Activated naive CD4-positive, alpha-beta T cell treated with anti-CD3 and anti-CD28 coated beads, Interleukin-2, amount 50 U/mL, for 72 hours (primary cell): ENCODE data around the gene DSC3. TPM values are rescaled to one million over a fixed set of nuclear protein-coding genes. Genes with fewer than 3 reads are reported as not detected.
"Not testable (repeated sequence)": the region's sequence is repeated elsewhere in the genome, so short reads cannot be mapped to it uniquely, and the experiment has no call there.

Experiments
- ATAC-seq, 2 donors: fragments of 150-1000 bp; cut with Tn5 transposase; 2 replicates each; pipeline ENCODE4 v1.10.0; 2021; ENCODE audit warnings: mild to moderate bottlenecking in 2 of 2, moderate library complexity in 2 of 2
- DNase-seq, 2 donors: peaks; one replicate each; pipeline ENCODE4 v3.0.0; 2021 to 2022; ENCODE audit warnings: low spot score in 2 of 2
- H3K27ac Mint-ChIP-seq, 2 donors: one replicate each; pipeline ENCODE4 v1.8.0; 2022; ENCODE audit warnings: mild to moderate bottlenecking in 2 of 2, mixed read lengths in 2 of 2
- H3K36me3 Mint-ChIP-seq, 2 donors: one replicate each; pipeline ENCODE4 v1.8.0; 2022; ENCODE audit warnings: mixed read lengths in 2 of 2
- H3K9me3 Mint-ChIP-seq, 2 donors: one replicate each; pipeline ENCODE4 v1.8.0; 2022; ENCODE audit warnings: mixed read lengths in 2 of 2
- total RNA-seq, 2 donors: library from RNA; stranded (reverse); gene quantifications; one replicate each; pipeline ENCODE4 v1.2.3, GENCODE V29; 2022

DSC3 gene
- total RNA-seq, 2 donors from 2014 or later, result not detected

- ATAC-seq (no peak), DNase-seq (no peak)
- Mint-ChIP-seq H3K27ac (no peak overlapping the region), H3K9me3 (peaks cover 21 to 24% of the 10 kb centered on the region in 2 donors), H3K36me3 (peaks cover 5 to 19% of the 10 kb centered on the region in 2 donors)
These were observed 5.7 kb upstream of the DSC3 start for GRCh38 chr18:31048216-31048615.

DNA sequence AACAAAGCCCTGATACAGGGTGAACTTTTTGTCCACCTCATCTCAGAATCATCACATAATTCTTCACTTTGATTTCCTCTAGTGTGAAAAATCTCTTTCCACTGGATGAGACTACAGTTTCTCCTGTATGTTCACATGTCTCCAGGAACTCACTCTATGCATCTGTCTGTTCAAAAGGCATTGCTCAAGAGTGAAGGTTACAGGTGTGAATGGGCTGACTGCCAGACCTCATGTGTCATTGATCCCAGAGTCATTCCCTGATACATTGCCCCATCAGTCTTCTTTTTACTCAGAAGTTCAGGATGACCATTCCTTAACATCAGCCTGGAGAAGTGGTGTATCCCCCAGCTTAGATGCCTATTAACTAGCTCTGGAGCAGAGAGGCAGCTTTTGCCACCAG lies 4.4 kb upstream of the DSC3 start:
- ATAC-seq (no peak), DNase-seq (no peak)
- peaks cover 12 to 19% of the 10 kb centered on the region in 2 donors for H3K36me3 Mint-ChIP-seq
- H3K9me3 Mint-ChIP-seq, result peaks cover 9 to 18% of the 10 kb centered on the region in 2 donors
- no peak overlapping the region for H3K27ac Mint-ChIP-seq

DNA sequence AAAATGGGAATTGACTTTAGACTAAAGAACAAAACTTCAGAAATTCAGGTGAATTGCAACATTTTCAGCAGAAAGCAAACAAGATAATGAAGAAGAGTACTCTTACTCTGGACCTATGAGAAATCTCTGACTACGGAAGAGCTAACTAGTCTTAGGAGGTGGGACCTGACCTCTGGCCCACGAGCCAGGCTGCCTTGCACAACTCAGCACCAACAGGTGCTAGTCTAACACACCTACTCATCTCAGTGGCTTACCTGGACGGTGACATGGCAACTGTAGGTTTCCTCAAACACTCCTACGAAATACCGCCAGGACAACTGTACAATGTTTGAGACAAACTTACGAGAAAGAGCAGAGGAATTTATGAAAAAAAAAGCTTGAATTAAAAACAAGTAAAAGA lies 3.1 kb upstream of the DSC3 start:
- H3K9me3 Mint-ChIP-seq, result peaks cover 9 to 18% of the 10 kb centered on the region in 2 donors

GRCh38 chr18:31044926-31045325 lies 2.4 kb upstream of the DSC3 start:
- H3K36me3 Mint-ChIP-seq, result peaks cover 22 to 29% of the 10 kb centered on the region in 2 donors

More for the DNA sequence above, 3.1 kb upstream of the DSC3 start:
- Mint-ChIP-seq H3K36me3 (peaks cover 22 to 29% of the 10 kb centered on the region in 2 donors), H3K27ac (no peak overlapping the region)
- no peak for DNase-seq
- no peak for ATAC-seq

GRCh38 chr18:31043709-31044108 lies 1.2 kb upstream of the DSC3 start:
- Mint-ChIP-seq H3K27ac (no peak overlapping the region), H3K9me3 (peaks cover 9 to 18% of the 10 kb centered on the region in 2 donors), H3K36me3 (peaks cover 22 to 29% of the 10 kb centered on the region in 2 donors)
- ATAC-seq (no peak), DNase-seq (no peak)

More at GRCh38 chr18:31044926-31045325, 2.4 kb upstream of the DSC3 start:
- no peak for DNase-seq
- H3K9me3 Mint-ChIP-seq, result peaks cover 9 to 18% of the 10 kb centered on the region in 2 donors
- no peak for ATAC-seq
- H3K27ac Mint-ChIP-seq, result no peak overlapping the region

- no peak overlapping the region for H3K27ac Mint-ChIP-seq
- no peak for ATAC-seq
These were observed 497 bp downstream of the DSC3 start for GRCh38 chr18:31042084-31042405.

GRCh38 chr18:31041271-31042083 lies 1.1 kb downstream of the DSC3 start:
- Mint-ChIP-seq H3K36me3 (peaks cover 22 to 29% of the 10 kb centered on the region in 2 donors), H3K9me3 (peaks cover 9 to 14% of the 10 kb centered on the region in 2 donors), H3K27ac (no peak overlapping the region)
- ATAC-seq (no peak), DNase-seq (no peak)

More at GRCh38 chr18:31042084-31042405, 497 bp downstream of the DSC3 start:
- peaks cover 9 to 18% of the 10 kb centered on the region in 2 donors for H3K9me3 Mint-ChIP-seq
- DNase-seq, result no peak
- peaks cover 22 to 29% of the 10 kb centered on the region in 2 donors for H3K36me3 Mint-ChIP-seq

GRCh38 chr18:31040686-31041270 lies 1.8 kb downstream of the DSC3 start:
- ATAC-seq, result no peak

GRCh38 chr18:31039426-31039825 lies 3.1 kb downstream of the DSC3 start:
- peaks cover 22 to 29% of the 10 kb centered on the region in 2 donors for H3K36me3 Mint-ChIP-seq
- H3K27ac Mint-ChIP-seq, result no peak overlapping the region
- peaks cover 5 to 9% of the 10 kb centered on the region in 2 donors for H3K9me3 Mint-ChIP-seq
- no peak for DNase-seq
- ATAC-seq, result no peak

More at GRCh38 chr18:31040686-31041270, 1.8 kb downstream of the DSC3 start:
- H3K36me3 Mint-ChIP-seq, result peaks cover 22 to 29% of the 10 kb centered on the region in 2 donors
- peaks cover 9 to 10% of the 10 kb centered on the region in 2 donors for H3K9me3 Mint-ChIP-seq
- no peak overlapping the region for H3K27ac Mint-ChIP-seq
- DNase-seq, result no peak

DNA sequence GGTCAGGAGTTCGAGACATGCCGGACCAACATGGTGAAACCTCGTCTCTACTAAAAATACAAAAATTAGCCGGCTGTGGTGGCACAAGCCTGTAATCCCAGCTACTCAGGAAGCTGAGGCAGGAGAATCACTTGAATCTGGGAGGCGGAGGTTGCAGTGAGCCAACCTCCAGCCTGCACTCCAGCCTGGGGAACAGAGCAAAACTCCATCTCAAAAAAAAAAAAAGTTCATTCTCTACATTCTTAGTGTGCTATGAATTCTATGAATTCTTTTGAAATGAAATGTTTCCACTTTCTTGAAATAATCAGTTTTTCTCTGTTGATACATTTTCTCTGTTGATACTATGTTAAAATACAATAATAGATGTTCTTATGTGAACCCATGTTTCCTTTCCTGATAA lies 4.9 kb downstream of the DSC3 start:
- not testable (repeated sequence) for DNase-seq, ATAC-seq, H3K9me3 Mint-ChIP-seq, H3K27ac Mint-ChIP-seq
- peaks cover 15% of the 10 kb centered on the region in 2 donors for H3K36me3 Mint-ChIP-seq

GRCh38 chr18:31034541-31034940 lies 8.0 kb downstream of the DSC3 start:
- H3K36me3 Mint-ChIP-seq, result no peaks in the 10 kb centered on the region
- ATAC-seq, result no peak
- H3K27ac Mint-ChIP-seq, result no peak overlapping the region
- no peak for DNase-seq
- H3K9me3 Mint-ChIP-seq, result no peaks in the 10 kb centered on the region

GRCh38 chr18:31030574-31031278 lies 11.8 kb downstream of the DSC3 start:
- no peak for ATAC-seq
- H3K27ac Mint-ChIP-seq, result no peak overlapping the region
- DNase-seq, result no peak
- peaks cover 0 to 7% of the 10 kb centered on the region in 2 donors for H3K9me3 Mint-ChIP-seq
- H3K36me3 Mint-ChIP-seq, result no peaks in the 10 kb centered on the region

DNA sequence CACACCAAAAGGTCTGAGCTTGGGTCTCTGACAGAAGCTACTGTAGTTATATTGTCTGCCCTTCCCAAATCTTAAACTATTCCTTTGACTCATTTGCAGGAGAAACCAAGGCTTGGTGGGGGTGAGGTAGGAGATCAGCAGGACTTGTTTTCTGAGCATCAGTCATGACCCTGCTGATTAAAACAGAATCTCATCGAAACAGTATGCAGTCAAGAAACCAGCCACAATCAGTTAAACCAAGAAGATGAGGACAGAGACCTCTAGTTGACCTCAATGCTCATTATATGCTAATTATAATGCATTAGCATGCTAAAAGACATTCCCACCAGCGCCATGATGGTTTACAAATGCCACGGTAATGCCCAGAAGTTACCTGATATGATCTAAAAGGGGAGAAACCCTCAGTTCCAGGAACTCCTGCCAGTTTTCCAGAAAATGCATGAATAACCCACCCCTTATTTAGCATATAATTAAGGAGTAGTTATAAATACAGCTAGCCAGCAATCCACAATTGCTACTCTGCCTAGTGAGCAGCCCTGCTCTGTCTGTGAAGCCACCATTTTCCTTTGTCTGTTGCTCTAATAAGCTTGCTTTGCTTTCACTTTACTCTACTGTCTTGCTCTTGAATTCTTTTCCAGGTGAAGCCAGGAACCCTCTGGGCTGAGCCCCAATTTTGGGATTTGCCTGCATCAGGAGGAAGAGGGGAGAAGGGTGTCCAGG lies 26.7 kb downstream of the DSC3 start:
- ATAC-seq, result no peak
- DNase-seq, result no peak
- H3K36me3 Mint-ChIP-seq, result no peaks in the 10 kb centered on the region
- H3K9me3 Mint-ChIP-seq, result peaks cover 10 to 14% of the 10 kb centered on the region in 2 donors
- no peak overlapping the region for H3K27ac Mint-ChIP-seq

- not testable (repeated sequence) for H3K36me3 Mint-ChIP-seq, DNase-seq, H3K9me3 Mint-ChIP-seq, H3K27ac Mint-ChIP-seq, ATAC-seq
These were observed 31.1 kb downstream of the DSC3 start for GRCh38 chr18:31011455-31011854.

- no peak for DNase-seq
- peaks cover under 1 to 1% of the 10 kb centered on the region in 2 donors for H3K9me3 Mint-ChIP-seq
- no peaks in the 10 kb centered on the region for H3K36me3 Mint-ChIP-seq
- no peak for ATAC-seq
- H3K27ac Mint-ChIP-seq, result no peak overlapping the region
These were observed 31.9 kb downstream of the DSC3 start for GRCh38 chr18:31010601-31011000.

GRCh38 chr18:30999887-31000628 lies 42.5 kb downstream of the DSC3 start:
- H3K9me3 Mint-ChIP-seq, result peaks cover 6 to 12% of the 10 kb centered on the region in 2 donors
- H3K27ac Mint-ChIP-seq, result no peak overlapping the region
- no peaks in the 10 kb centered on the region for H3K36me3 Mint-ChIP-seq
- ATAC-seq (no peak), DNase-seq (no peak)
